Mesenchymal stem cell (in vitro differentiated cells and primary cell): ENCODE measurements around the gene CA5B.

Source experiments
- DNase-seq: peaks from one replicate; pipeline ENCODE4 v3.0.0-alpha.2; 2013
- H2AFZ ChIP-seq: one replicate; pipeline ENCODE4 v1.6.1; 2013; ENCODE audit warnings: low read depth, mild to moderate bottlenecking, control low read depth, inconsistent platforms, low read length, moderate library complexity
- H2AK5ac ChIP-seq: 2 replicates; pipeline ENCODE4 v1.6.1; 2013; ENCODE audit warnings: low read length, moderate library complexity, mild to moderate bottlenecking, inconsistent platforms; ENCODE audit not compliant: severe bottlenecking
- H2BK120ac ChIP-seq: one replicate; pipeline ENCODE4 v1.6.1; 2013; ENCODE audit warnings: low read depth, mild to moderate bottlenecking, inconsistent platforms, low read length, moderate library complexity
- H2BK12ac ChIP-seq, 2 experiments: one replicate each; pipeline ENCODE4 v1.6.1; 2013; ENCODE audit warnings: inconsistent platforms in 2 of 2, low read length in 2 of 2, mild to moderate bottlenecking in 2 of 2, moderate library complexity in 2 of 2, control low read depth in 1 of 2
- H2BK15ac ChIP-seq: one replicate; pipeline ENCODE4 v1.6.1; 2013; ENCODE audit warnings: mild to moderate bottlenecking, low read depth, inconsistent platforms; ENCODE audit not compliant: poor library complexity, severe bottlenecking
- H2BK5ac ChIP-seq: 2 replicates; pipeline ENCODE4 v1.6.1; 2013; ENCODE audit warnings: low read depth, mild to moderate bottlenecking, low read length, control low read depth, inconsistent platforms; ENCODE audit not compliant: poor library complexity, severe bottlenecking
- H3K14ac ChIP-seq, 2 experiments: one replicate each; pipeline ENCODE4 v1.6.1; 2013; ENCODE audit warnings: inconsistent platforms in 2 of 2, low read length in 2 of 2, control low read depth in 1 of 2, mild to moderate bottlenecking in 1 of 2, moderate library complexity in 1 of 2
- H3K18ac ChIP-seq, 2 experiments: one replicate each; pipeline ENCODE4 v1.6.1; 2013; ENCODE audit warnings: inconsistent platforms in 2 of 2, low read length in 2 of 2, control low read depth in 1 of 2, low read depth in 1 of 2, mild to moderate bottlenecking in 1 of 2
- H3K23ac ChIP-seq, 2 experiments: one replicate each; pipeline ENCODE4 v1.6.1; 2013; ENCODE audit warnings: inconsistent platforms in 2 of 2, low read length in 2 of 2, mild to moderate bottlenecking in 2 of 2, moderate library complexity in 2 of 2, control low read depth in 1 of 2
- H3K27ac ChIP-seq: 2 replicates; pipeline ENCODE4 v1.5.1; 2013; ENCODE audit warnings: mild to moderate bottlenecking, moderate library complexity, low read length, control low read depth, inconsistent platforms; ENCODE audit not compliant: poor library complexity, severe bottlenecking
- H3K27me3 ChIP-seq, 2 experiments: 2 replicates each; pipeline versions ENCODE4 v1.6.1 to v1.7.0; 2013; ENCODE audit warnings: low read length in 2 of 2, mild to moderate bottlenecking in 2 of 2, moderate library complexity in 2 of 2, control low read depth in 1 of 2, inconsistent platforms in 1 of 2; ENCODE audit not compliant: control insufficient read depth in 1 of 2, insufficient read depth in 1 of 2
- H3K36me3 ChIP-seq, 2 experiments: 2 replicates each; pipeline versions ENCODE4 v1.6.1 to v1.7.0; 2013; ENCODE audit warnings: low read length in 2 of 2, control low read depth in 1 of 2, inconsistent platforms in 1 of 2, low read depth in 1 of 2, mild to moderate bottlenecking in 1 of 2; ENCODE audit not compliant: insufficient read depth in 2 of 2, control insufficient read depth in 1 of 2
- H3K4ac ChIP-seq, 2 experiments: one replicate each; pipeline ENCODE4 v1.6.1; 2013; ENCODE audit warnings: inconsistent platforms in 2 of 2, low read length in 2 of 2, mild to moderate bottlenecking in 2 of 2, moderate library complexity in 2 of 2, control low read depth in 1 of 2, low read depth in 1 of 2
- H3K4me1 ChIP-seq: 2 replicates; pipeline ENCODE4 v1.6.1; 2013; ENCODE audit warnings: low read depth, low read length, control low read depth; ENCODE audit not compliant: control insufficient read depth, insufficient read depth
- H3K4me2 ChIP-seq: 2 replicates; pipeline ENCODE4 v1.6.1; 2013; ENCODE audit warnings: low read length, mild to moderate bottlenecking, inconsistent platforms; ENCODE audit not compliant: poor library complexity, severe bottlenecking
- H3K4me3 ChIP-seq, 2 experiments: 2 replicates each; pipeline versions ENCODE4 v1.5.1 to v1.7.0; 2013; ENCODE audit warnings: low read length in 2 of 2, mild to moderate bottlenecking in 2 of 2, control low read depth in 1 of 2, low read depth in 1 of 2; ENCODE audit not compliant: insufficient read depth in 1 of 2
- H3K79me1 ChIP-seq: replicated peaks from 2 replicates; pipeline ENCODE4 v1.6.1; 2013; ENCODE audit warnings: mild to moderate bottlenecking, control low read depth, low read length, inconsistent platforms; ENCODE audit not compliant: poor library complexity, severe bottlenecking
- H3K9ac ChIP-seq: 2 replicates; pipeline ENCODE4 v1.7.0; 2013; ENCODE audit warnings: mild to moderate bottlenecking, low read length, moderate library complexity
- H3K9me3 ChIP-seq: 2 replicates; pipeline ENCODE4 v1.7.0; 2013; ENCODE audit warnings: mild to moderate bottlenecking, low read length; ENCODE audit not compliant: control insufficient read depth
- H4K8ac ChIP-seq: one replicate; pipeline ENCODE4 v1.6.1; 2013; ENCODE audit warnings: inconsistent platforms, mild to moderate bottlenecking, low read length, moderate library complexity
- H4K91ac ChIP-seq: one replicate; pipeline ENCODE4 v1.6.1; 2013; ENCODE audit warnings: mild to moderate bottlenecking, low read length, inconsistent platforms
- WGBS: methylation state at CpG from one replicate; pipeline ENCODE4 v1.1.7; 2013; ENCODE audit warnings: mixed read lengths; 5-methylcytosine and 5-hydroxymethylcytosine counted together

Gene CA5B

DNA sequence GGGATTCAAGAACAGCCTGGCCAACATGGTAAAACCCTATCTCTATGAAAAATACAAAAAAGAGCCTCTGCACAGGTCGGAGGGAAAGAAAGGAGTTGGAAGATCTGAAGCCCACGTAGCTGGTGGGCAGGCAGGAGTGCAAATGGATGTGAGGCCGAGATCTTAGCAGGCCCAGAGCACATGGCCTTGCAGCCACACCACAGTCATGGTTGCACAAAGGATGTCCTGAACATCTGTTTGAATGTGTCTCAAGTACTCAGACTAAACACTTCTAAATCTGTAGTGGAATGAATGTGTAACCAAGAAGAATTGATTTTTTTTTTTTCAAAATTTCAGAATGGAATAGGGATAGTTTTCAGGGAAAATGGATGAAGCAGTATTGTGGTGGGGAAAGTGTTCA, 10.8 kb downstream of the CA5B start:
- Histone ChIP-seq H3K4me1 (peaks cover 5% of the 10 kb centered on the region), H3K9me3 (no peaks in the 10 kb centered on the region), H2BK12ac (no peak overlapping the region), H2AK5ac (no peak overlapping the region), H3K14ac (no peak overlapping the region), H3K4ac (no peak overlapping the region), H3K9ac (no peak overlapping the region), H2BK120ac (no peak overlapping the region), H3K23ac (no peak overlapping the region), H2BK15ac (no peak overlapping the region), H3K36me3 (no peaks in the 10 kb centered on the region), H2AFZ (no peak overlapping the region), H4K8ac (no peak overlapping the region), H3K4me3 (no peak overlapping the region), H3K4me2 (no peak overlapping the region), H4K91ac (no peak overlapping the region), H3K27ac (no peak overlapping the region), H2BK5ac (no peak overlapping the region), H3K79me1 (peaks cover 3% of the 10 kb centered on the region), H3K27me3 (no peaks in the 10 kb centered on the region), H3K18ac (no peak overlapping the region)
- peak; percentile 40 for DNase-seq
- WGBS: 84% methylated on average over 3 of the region's 3 CpGs

DNA sequence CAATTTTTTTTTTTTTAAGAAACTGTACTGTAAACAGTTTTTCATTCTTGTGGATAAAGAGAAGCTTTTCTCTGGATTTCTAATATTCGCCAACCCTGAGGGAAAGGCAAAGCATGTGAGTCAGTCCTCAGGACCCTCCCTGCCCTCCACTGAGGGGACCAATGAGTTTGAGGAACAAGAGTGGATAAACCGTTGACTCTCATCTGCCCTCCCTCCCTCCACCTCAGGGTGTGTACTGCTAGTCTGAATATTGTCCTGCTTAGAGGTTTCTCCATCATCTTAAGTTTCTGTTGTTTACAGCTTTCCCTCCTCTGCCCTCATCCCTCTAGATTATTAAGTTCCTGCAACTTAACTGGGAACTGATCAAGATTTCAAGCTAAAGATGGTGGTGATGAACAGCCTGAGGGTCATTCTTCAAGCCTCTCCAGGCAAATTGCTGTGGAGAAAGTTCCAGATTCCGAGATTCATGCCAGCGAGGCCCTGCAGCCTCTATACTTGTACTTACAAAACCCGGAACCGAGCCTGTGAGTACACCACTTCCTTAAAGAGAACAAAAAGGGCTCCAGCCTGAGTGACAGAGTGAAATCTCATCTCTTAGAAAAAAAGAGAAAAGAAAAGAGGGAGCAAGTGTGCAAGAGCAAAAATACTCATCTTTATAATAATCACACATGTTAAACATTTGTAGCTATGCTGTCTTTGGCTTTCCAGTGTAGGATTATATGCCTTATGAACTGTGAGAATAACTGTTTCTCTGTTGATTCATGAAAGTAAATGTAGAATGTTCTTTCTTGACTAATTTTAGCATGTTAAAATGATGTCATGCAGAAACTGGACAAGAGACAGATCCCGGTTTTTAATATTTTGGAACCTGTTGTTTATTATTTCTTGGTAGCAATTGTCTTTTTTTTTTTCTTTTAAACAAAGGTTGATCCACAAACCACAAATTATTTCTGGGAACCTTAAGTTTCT, 11.9 kb downstream of the CA5B start:
- DNase-seq: peak; percentile 30
- no peaks in the 10 kb centered on the region for H3K27me3 ChIP-seq
- H2BK5ac ChIP-seq: no peak overlapping the region
- no peaks in the 10 kb centered on the region for H3K36me3 ChIP-seq
- H3K23ac ChIP-seq: no peak overlapping the region
- H2AFZ ChIP-seq: no peak overlapping the region
- H2BK15ac ChIP-seq: no peak overlapping the region
- H3K27ac ChIP-seq: no peak overlapping the region
- H3K79me1 ChIP-seq: peaks cover 2% of the 10 kb centered on the region
- no peak overlapping the region for H3K14ac ChIP-seq
- H3K18ac ChIP-seq: peak overlapping the region in 1 of 2 experiments; percentile 24
- no peak overlapping the region for H2BK12ac ChIP-seq
- peak overlapping the region in 1 of 2 experiments; percentile 34 for H3K4me3 ChIP-seq
- H3K4me1 ChIP-seq: no peaks in the 10 kb centered on the region
- H4K8ac ChIP-seq: no peak overlapping the region
- H4K91ac ChIP-seq: no peak overlapping the region
- no peak overlapping the region for H2AK5ac ChIP-seq
- H3K9ac ChIP-seq: peak overlapping the region; percentile 74
- H3K9me3 ChIP-seq: no peaks in the 10 kb centered on the region
- H2BK120ac ChIP-seq: no peak overlapping the region
- peak overlapping the region in 1 of 2 experiments; percentile 61 for H3K4ac ChIP-seq
- no peak overlapping the region for H3K4me2 ChIP-seq
- WGBS: no CpG with 5 or more reads among the region's 7 CpGs

DNA sequence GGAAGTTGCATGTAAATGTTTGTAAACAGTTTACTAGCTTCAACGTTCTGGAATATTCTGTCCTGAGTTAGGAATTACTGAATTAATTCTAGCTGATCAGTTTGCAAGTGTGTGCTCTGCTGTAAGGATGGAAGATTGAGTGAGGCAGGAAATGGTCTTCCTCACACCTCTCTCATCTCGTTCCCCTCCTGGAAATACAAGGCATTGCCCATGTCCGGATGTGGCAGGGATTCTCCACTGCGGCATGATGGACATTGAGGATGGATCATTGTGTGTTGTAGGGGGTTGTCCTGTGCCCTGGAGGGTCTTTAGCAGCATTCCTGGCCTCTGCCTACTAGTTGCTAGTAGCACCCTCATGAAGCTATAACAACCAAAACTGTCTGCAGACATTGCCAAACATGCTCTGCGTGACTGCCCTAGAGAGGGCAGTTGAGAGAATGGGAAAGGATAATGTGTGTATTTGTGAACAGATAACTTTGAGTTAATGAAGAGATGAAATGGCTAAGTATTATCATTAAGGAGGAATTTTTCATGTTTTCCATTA, 12.6 kb downstream of the CA5B start:
- Histone ChIP-seq H3K18ac (peak overlapping the region in 1 of 2 experiments; percentile 1), H2BK5ac (no peak overlapping the region), H2BK12ac (no peak overlapping the region), H3K4ac (no peak overlapping the region), H3K27ac (no peak overlapping the region), H3K79me1 (peaks cover 2% of the 10 kb centered on the region), H3K14ac (no peak overlapping the region), H3K4me3 (peak overlapping the region in 1 of 2 experiments; percentile 34), H3K9ac (peak overlapping the region; percentile 74), H2AFZ (no peak overlapping the region), H3K36me3 (no peaks in the 10 kb centered on the region), H4K8ac (no peak overlapping the region), H3K4me2 (no peak overlapping the region), H2BK120ac (no peak overlapping the region), H2AK5ac (no peak overlapping the region), H2BK15ac (no peak overlapping the region), H4K91ac (no peak overlapping the region), H3K9me3 (no peaks in the 10 kb centered on the region), H3K27me3 (no peaks in the 10 kb centered on the region), H3K23ac (no peak overlapping the region), H3K4me1 (no peaks in the 10 kb centered on the region)
- 40% methylated on average over 2 of the region's 5 CpGs for WGBS
- DNase-seq: peak; percentile 57

DNA sequence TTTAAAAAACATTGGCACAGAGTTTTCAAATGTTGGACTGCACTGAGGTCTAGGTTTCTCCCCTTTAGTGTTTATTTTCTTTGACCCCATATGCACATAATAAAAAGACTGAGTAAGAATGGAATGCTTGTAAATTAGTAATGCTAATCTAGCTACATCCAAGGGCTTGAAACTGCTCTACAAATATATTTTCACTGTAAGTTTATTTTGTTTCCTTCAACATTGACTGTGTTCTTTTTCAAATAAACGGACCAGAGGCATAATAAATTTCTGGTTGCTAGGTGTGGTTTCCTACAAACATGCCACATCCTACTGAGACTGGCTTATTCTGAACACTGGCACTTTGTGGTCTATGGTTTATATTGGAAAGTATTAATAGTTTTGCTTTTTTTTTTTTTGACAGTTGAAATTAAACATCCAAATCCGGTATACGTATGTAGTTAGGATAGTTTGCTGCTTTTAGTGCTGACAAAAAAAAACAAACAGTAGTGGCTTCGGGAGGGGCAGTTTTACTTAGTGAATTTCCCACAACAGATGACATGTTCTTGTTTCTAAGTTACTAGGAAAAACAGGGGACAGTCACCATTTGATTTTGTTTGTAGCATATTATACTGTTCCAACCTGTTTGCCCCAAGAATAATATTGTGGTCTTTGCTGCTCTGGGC, 13.2 kb downstream of the CA5B start:
- 0% methylated on average over 2 of the region's 4 CpGs for WGBS

More for the DNA sequence above, 13.2 kb downstream of the CA5B start:
- Histone ChIP-seq H2BK5ac (no peak overlapping the region), H3K36me3 (no peaks in the 10 kb centered on the region), H3K4ac (no peak overlapping the region), H3K4me1 (no peaks in the 10 kb centered on the region), H3K4me2 (no peak overlapping the region), H3K27ac (no peak overlapping the region), H3K14ac (no peak overlapping the region), H3K9ac (peak overlapping the region; percentile 74), H3K4me3 (no peak overlapping the region), H3K79me1 (peaks cover 2% of the 10 kb centered on the region), H3K23ac (no peak overlapping the region), H2AFZ (no peak overlapping the region), H4K8ac (no peak overlapping the region), H3K18ac (no peak overlapping the region), H3K27me3 (no peaks in the 10 kb centered on the region), H2BK12ac (no peak overlapping the region), H4K91ac (no peak overlapping the region), H2BK120ac (no peak overlapping the region), H2AK5ac (no peak overlapping the region), H2BK15ac (no peak overlapping the region), H3K9me3 (no peaks in the 10 kb centered on the region)
- peak; percentile 88 for DNase-seq
